ENCODE data around the gene RFX2. TPM values are rescaled to one million over a fixed set of nuclear protein-coding genes. Genes with fewer than 3 reads are reported as not detected.

RFX2 gene
- total and polyA plus RNA-seq, 8 donors: 1.8 to 14.0 (median 3.4) TPM

DNA sequence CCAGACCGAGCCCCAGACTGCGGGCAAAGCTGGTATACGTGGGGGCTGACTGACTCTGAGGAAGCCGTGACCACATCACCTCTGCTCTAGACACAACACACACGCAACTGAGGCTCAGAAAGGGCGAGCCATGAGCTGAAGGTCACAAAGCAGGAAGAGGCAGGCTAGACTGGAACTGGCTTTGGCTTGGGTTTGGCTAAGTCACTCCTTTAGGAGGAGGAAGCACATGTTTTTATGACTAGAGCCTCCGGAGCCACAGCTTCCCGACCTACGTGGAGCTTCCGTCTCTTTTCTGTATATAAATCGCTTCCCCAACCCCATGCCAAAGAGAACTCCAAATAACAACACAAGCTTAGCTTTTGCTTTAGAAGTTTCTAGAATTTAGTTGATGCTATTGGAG lies 48.0 kb downstream of the RFX2 start:
- peaks cover 8 to 24% (median 16%) of the 10 kb centered on the region in 3 donors for H3K4me1 ChIP-seq
- no peaks in the 10 kb centered on the region for H3K9me3 ChIP-seq
- TF ChIP-seq, protein P1, sequence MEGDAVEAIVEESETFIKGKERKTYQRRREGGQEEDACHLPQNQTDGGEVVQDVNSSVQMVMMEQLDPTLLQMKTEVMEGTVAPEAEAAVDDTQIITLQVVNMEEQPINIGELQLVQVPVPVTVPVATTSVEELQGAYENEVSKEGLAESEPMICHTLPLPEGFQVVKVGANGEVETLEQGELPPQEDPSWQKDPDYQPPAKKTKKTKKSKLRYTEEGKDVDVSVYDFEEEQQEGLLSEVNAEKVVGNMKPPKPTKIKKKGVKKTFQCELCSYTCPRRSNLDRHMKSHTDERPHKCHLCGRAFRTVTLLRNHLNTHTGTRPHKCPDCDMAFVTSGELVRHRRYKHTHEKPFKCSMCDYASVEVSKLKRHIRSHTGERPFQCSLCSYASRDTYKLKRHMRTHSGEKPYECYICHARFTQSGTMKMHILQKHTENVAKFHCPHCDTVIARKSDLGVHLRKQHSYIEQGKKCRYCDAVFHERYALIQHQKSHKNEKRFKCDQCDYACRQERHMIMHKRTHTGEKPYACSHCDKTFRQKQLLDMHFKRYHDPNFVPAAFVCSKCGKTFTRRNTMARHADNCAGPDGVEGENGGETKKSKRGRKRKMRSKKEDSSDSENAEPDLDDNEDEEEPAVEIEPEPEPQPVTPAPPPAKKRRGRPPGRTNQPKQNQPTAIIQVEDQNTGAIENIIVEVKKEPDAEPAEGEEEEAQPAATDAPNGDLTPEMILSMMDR (IDR thresholded peaks at IDR 0.05): no peak
- ATAC-seq: peak in 2 of 4 donors; percentile 13 to 18
- WGBS, 2 donors: 70 to 83% methylated on average over 11 of the region's 11 CpGs
- H3K36me3 ChIP-seq: no peaks in the 10 kb centered on the region
- H3K27ac ChIP-seq: peak overlapping the region in 2 of 4 donors; percentile 15 to 44
- H3K27me3 ChIP-seq: no peaks in the 10 kb centered on the region
- peak in 1 of 6 donors; percentile 41 for DNase-seq
- intact Hi-C loops (cut with DNase I): no loop called here
- FAIRE-seq: no peak
- H3K4me3 ChIP-seq: no peak overlapping the region

DNA sequence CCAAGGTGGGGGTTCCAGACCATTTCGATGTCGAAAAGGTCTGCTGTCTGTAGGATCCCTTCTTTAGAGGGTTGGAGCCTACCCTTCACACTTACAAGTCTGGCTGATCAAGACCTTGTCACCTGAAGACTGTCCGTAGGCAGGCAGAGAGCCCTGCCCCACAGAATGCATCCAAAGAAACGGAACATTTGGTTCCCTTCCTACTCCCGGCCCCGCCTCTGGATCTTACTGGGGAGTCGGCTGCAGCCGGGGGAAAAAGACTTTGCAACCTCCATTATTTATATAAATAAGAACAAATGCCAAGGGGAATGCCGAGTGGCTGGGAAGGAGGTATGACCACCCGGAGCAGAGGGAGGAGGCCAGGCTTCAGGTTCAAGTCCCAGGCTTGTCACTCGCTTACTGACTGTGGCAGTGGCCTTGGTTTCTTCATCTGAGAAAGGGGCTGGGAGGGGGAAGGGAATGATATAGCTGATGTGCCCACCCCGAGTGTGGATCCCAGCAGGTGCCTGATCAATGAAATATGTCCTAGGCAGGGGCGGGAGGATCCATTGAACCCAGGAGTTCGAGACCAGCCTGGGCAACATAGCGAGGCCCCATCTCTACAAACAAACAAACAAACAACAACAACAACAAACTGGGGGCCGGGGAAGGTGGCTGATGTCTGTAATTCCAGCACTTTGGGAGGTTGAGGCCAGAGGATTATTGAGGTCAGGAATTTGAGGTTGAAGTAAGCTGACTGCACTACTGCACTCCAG lies 48.7 kb downstream of the RFX2 start:
- Histone ChIP-seq H3K27ac (peak overlapping the region in 2 of 4 donors; percentile 15 to 44), H3K9me3 (no peaks in the 10 kb centered on the region), H3K27me3 (no peaks in the 10 kb centered on the region), H3K36me3 (no peaks in the 10 kb centered on the region), H3K4me1 (peaks cover 8 to 24% (median 16%) of the 10 kb centered on the region in 3 donors), H3K4me3 (no peak overlapping the region)
- TF ChIP-seq, protein P1 (IDR thresholded peaks at IDR 0.05): no peak
- FAIRE-seq: no peak
- DNase-seq: no peak
- no peak for ATAC-seq
- 60 to 74% methylated on average over 16 of the region's 16 CpGs for WGBS, 2 donors
- intact Hi-C loops (cut with DNase I): no loop called here

DNA sequence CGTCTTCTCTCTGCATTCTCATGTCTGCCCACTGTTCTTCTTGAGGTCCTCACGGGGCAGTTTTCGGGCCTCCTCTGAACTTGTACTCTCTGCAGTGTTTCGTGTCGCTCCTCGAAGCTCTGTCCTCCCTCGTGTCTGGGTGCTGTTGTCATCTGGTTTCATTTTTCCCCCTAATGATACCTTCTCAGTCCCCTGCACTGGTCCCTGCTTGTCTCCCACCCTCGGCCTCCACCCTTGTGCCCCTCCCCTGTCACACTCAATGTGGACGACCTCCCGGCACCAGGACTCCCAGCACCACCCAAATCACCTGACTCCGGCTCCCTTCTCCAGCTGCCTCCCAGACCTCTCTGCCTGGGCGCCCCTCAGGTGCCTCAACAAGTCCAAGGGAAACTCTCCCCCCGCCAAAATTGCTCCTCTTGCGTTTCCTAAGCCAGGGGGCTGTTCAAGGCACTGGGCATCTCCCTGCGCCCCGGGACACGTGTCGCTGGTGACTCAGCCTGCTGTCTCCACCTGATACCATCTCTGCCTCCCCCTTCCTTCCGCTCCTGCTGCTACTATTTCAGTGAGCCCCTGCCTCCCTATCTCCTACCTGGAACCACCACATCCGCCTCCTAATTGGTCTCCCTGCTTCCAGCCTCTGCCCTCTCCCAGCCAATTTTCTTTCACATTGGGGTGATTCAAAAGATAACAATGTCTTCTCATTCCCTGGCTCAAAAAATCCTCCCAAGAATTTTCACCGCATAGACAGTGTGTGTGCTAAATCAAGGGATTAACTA lies 49.5 kb downstream of the RFX2 start:
- no peak overlapping the region for H3K27ac ChIP-seq
- no peak for FAIRE-seq
- H3K9me3 ChIP-seq: no peaks in the 10 kb centered on the region
- H3K4me1 ChIP-seq: peaks cover 3 to 22% (median 9%) of the 10 kb centered on the region in 3 donors
- no peak overlapping the region for H3K4me3 ChIP-seq
- intact Hi-C loops (cut with DNase I): no loop called here
- WGBS, 2 donors: 65 to 78% methylated on average over 21 of the region's 21 CpGs
- ATAC-seq: no peak
- TF ChIP-seq, protein P1 (IDR thresholded peaks at IDR 0.05): no peak
- no peaks in the 10 kb centered on the region for H3K27me3 ChIP-seq
- no peaks in the 10 kb centered on the region for H3K36me3 ChIP-seq
- no peak for DNase-seq

DNA sequence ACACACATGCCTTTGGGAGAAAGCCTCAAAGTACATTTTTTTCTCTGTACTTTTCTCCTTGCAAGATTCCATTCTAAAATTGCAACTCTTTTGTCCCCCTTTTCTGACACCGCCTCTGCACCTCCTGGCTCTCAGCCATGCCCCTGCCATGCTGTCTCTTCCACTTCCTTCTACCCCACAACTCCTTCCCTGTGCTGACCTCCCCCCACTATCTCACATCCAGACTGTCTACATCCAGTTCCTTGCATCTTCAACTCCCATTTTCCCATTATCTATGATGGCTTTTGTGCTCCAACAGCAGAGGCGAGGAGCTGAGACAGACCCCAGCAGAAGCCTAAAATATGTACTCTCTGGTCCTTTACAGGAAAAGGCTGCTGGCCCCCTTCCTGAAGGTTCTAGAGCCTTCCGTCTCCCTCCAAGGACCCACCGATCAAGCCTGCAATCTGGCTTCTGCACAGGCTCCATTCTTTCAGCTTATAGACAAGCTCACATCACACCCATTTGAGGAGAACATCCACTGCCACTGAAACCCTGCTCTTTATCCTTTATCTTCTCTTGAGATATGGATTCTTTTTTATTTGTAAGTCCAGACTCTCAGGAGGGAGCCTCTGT lies 50.2 kb downstream of the RFX2 start:
- WGBS, 2 donors: 84 to 88% methylated on average over 4 of the region's 4 CpGs
- H3K4me1 ChIP-seq: peaks cover 0 to 16% (median 2%) of the 10 kb centered on the region in 3 donors
- H3K27ac ChIP-seq: no peak overlapping the region
- H3K9me3 ChIP-seq: no peaks in the 10 kb centered on the region
- no peaks in the 10 kb centered on the region for H3K27me3 ChIP-seq
- H3K4me3 ChIP-seq: no peak overlapping the region
- FAIRE-seq (no peak), DNase-seq (peak in 1 of 6 donors; percentile 15), ATAC-seq (no peak)
- H3K36me3 ChIP-seq: no peaks in the 10 kb centered on the region
- TF ChIP-seq, protein P1 (IDR thresholded peaks at IDR 0.05): no peak
- intact Hi-C loops (cut with DNase I): no loop called here

Data from pancreas (tissue), 10 donors.